Hematopoietic multipotent progenitor cell treated with erythropoietin and hydrocortisone succinate and interleukin-3 and kit ligand, for 6 days (in vitro differentiated cells): ENCODE measurements around the gene MINK1.

Experiments used
- DNase-seq: peaks from one replicate; pipeline ENCODE4 v3.0.0-alpha.2; 2015

The MINK1 gene

DNA sequence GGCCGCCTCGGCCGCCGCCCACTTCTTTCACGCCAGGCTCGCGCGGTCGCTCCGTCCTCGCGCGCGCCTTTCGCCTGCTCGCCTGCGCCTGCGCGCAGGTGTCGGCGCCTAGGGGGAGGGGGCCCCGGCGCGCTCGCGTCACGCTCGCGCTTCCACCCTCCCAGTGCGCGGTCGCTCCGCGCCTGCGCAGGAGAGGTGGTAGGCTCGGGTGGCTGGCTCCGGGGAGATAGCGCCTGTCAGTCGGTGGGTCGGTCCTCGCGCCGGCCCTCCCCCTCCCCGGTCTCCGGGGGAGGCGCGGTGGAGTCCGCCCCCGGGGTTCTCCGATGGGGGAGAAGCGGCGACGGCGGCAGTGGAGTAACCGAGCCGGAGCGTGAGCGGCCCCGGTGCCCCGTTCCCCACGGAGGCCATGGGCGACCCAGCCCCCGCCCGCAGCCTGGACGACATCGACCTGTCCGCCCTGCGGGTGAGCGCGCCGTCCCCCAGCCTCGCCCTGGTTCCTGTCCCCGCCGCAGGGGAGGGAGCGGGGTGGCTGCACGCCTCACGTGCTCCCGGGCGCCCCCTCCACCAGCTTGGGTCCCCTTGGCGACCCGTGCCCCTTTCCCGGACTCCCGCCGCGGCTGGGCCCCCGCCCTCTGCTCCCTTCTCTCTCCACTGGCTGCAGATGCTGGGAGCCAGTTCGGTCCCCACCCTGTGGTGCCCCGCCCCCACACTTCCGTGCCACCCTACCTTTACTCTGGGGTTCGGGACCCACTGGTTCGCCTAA is at the start of gene MINK1:
MINK1 (plus strand) TSS at position 163 of the 763 bp plus-strand sequence; CDS start at position 407, 244 bp downstream.
- DNase-seq: peak; percentile 96

DNA sequence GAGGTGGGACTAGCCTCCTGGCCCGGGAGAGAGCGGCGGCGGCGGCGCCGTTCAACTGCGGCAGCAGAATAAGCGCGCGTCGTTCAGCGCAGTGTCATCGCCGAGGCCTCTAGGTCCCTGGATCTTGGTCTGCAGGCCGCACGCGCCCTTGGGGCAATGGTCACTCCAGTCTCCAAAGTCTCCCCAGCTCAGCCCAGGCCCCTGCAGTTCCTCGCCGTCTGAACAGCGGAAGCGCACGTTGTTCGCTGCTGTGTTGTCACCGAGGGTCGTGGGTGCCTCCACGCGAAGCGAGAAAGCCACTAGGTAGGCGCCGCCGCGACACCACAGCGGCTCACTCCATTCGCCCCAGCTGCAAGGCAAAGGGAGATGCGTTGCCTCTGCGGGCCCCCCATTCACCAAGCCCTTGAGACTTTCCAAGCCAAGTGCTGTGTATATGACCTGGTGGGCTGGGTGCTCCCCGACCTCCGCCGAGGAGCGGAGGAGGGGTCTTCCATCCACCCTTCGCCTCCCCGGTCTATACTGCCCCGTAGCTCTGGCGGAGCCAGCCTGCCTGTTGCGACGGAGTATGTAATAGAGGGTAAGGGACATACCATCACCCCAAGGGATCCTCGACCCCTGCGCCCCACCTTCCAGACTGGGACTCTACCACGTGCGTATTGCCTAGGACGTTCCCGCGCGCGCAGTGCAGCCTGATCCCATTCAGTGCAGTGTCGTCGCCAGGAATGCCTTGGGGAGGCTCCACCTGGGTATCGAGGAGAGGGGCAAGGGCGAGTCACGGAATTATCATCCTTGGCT is 47.6 kb upstream of the MINK1 start:
- no peak for DNase-seq

DNA sequence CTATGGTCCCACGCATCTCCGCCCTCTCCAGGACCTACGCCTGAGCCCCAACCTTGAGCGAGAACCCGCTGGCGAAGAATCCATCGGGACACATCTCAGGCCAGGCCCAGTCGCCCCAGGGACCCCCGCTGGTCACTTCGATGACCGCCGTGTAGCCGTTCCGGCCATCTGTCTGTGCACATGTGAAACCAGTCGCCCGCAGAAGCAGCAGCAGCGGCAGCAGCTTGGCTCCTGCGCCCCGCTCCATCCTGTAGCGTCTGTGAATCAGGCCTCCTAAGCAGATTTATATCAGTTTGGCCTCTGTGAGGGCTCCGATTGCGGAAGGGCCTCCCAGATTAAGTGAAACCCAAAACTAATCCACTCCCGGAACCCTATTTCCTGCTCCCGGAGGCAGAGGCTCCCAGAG is 47.0 kb upstream of the MINK1 start, which contains the start of gene VMO1:
VMO1 (minus strand) TSS at position 259 of the 406 bp plus-strand sequence; CDS start at position 247, 12 bp downstream.
- DNase-seq: no peak

- DNase-seq: no peak
These were observed 46.6 kb upstream of the MINK1 start for GRCh38 chr17:4786516-4786915.

GRCh38 chr17:4788159-4788806 is 44.9 kb upstream of the MINK1 start:
- DNase-seq: no peak

DNA sequence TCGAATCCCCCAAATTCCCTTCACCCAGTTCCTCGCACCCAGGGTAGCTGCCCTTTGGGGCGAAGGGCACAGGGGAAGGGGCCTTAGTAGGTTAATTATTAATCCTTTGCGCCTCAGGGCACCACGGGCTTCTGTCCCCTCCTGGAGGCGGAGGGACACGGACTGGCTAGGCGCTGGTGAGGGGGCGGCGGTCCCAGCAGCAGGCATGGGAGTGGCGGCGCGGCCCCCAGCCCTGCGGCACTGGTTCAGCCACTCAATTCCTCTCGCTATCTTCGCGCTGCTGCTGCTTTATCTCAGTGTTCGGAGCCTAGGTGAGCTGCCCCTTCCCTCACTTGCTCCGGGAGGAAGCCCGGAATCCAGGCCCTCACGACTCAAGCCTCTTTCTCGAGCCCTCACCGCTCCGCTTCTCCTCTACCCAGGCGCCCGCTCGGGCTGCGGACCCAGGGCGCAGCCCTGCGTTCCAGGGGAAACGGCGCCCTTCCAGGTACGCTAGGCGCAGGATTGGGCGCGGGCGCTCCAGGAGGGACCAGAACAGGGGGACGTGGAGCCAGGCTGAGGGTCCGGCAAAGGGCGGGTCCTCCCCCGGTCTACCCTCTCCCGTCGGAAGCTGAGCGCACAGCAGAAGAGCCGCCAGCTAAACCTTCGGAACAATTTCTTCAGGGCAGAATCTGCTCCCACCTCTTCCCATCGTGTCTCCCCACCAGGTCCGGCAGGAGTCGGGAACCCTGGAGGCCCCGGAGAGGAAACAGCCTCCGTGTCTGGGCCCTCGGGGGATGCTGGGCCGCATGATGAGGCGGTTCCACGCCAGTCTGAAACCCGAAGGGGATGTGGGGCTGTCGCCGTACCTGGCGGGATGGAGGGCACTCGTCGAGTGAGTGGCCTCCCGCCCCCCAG is 44.1 kb upstream of the MINK1 start, which contains the start of gene GLTPD2:
GLTPD2 (plus strand) TSS at position 158 of the 894 bp plus-strand sequence; CDS start at position 206, 48 bp downstream.
- no peak for DNase-seq

DNA sequence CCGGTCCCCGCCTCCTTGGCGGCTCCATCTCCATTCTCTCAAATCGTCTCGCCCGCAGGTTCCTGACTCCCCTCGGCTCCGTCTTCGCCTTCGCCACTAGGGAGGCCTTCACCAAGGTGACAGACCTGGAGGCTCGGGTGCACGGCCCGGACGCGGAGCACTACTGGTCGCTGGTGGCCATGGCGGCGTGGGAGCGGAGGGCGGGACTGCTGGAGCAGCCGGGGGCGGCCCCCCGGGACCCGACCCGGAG is 43.5 kb upstream of the MINK1 start:
- no peak for DNase-seq

GRCh38 chr17:4789951-4790704 is 43.0 kb upstream of the MINK1 start:
- DNase-seq: peak; percentile 89

- no peak for DNase-seq
These were observed 42.4 kb upstream of the MINK1 start for GRCh38 chr17:4790705-4791088.

- no peak for DNase-seq
These were observed 38.0 kb upstream of the MINK1 start for GRCh38 chr17:4795168-4795567.

DNA sequence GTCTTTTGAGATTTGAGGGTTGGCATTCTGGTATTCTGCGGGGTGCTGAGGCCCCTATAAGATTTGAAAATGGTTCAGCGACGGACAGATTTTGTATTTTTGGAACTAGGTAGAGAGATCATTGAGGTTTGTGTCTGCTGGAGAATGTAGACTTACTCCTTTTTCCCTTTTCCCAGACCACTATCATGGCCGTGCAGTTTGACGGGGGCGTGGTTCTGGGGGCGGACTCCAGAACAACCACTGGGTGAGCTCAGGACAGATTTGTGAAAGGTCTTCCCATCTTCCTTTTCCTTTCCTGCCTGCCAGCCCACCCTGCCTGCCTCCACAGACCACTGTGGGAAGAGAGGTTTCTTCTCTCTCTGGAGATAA is 36.6 kb upstream of the MINK1 start:
- DNase-seq: peak; percentile 70

GRCh38 chr17:4800462-4801196 is 32.5 kb upstream of the MINK1 start:
- no peak for DNase-seq

- DNase-seq: no peak
These were observed 30.9 kb upstream of the MINK1 start, which contains the start of gene C17orf114 for GRCh38 chr17:4802228-4802627. Gene C17orf114 (minus strand): TSS chr17:4802328.

- no peak for DNase-seq
These were observed 26.7 kb upstream of the MINK1 start for GRCh38 chr17:4806456-4806776.

- peak; percentile 90 for DNase-seq
These were observed 26.1 kb upstream of the MINK1 start, which contains the start of gene PLD2 for GRCh38 chr17:4806777-4807604. Gene PLD2 (plus strand): TSS chr17:4807152. CDS start chr17:4807773, 621 bp downstream.

GRCh38 chr17:4807605-4808377 is 25.3 kb upstream of the MINK1 start:
- DNase-seq: no peak

DNA sequence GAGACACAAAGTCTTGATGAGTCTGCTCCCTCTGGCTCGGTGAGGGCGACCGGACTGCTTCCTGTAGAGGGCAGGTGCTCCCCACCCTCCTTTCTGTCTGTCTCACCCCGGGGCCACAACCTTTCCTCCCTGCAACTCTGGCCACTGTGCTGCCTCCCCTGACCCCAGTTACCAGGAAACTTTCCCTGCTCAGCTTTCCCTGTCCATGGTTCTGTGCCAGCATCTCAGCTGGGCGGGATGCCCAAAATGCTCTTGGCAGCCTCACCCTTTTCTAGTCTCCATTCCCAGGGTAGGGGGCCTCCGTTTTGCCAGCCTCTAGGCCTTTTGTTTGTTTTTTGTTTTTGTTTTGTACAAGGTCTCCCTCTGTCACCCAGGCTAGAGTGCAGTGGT is 24.8 kb upstream of the MINK1 start:
- no peak for DNase-seq

GRCh38 chr17:4810696-4811290 is 22.3 kb upstream of the MINK1 start:
- peak; percentile 75 for DNase-seq

GRCh38 chr17:4811471-4811870 is 21.7 kb upstream of the MINK1 start:
- DNase-seq: no peak
